ENCODE results near the gene WNK2. TPM values are rescaled to one million over a fixed set of nuclear protein-coding genes. Genes with fewer than 3 reads are reported as not detected.
A peak's percentile ranks its signal among the peaks of the same experiment; 100 is the strongest.

WNK2 gene
- total RNA-seq (2012; rRNA removed) (not detected in 2 replicates), polyA plus RNA-seq (2012; rRNA removed) (not detected in 2 replicates), Bru-seq, nascent RNA (percentile 4 among the genes with signal in this experiment), BruChase-seq, experiment 1, labeled RNA remaining after a 6-hour chase (percentile 4 among the genes with signal in this experiment), BruChase-seq, experiment 2, labeled RNA remaining after a 2-hour chase (percentile 8 among the genes with signal in this experiment)
- 0.01 TPM in 1 of 2 replicates, not detected in the other for polyA plus RNA-seq (2012; cell fraction: cytosol; rRNA removed)
- not detected in 2 replicates for polyA plus RNA-seq (2012; cell fraction: nucleus; rRNA removed; ENCODE audit: low replicate concordance)
- long read RNA-seq = 0 reads

GRCh38 chr9:93183663-93184431, at the start of gene WNK2:
TSS of gene WNK2 (plus strand) at chr9:93184139. CDS start at chr9:93184930, 791 bp downstream.
- in situ Hi-C loops (cut with MboI; ENCODE audit: low sequenced_read_pairs) (no loop called here), intact Hi-C loops (cut with micrococcal nuclease) (no loop called here), dilution Hi-C loops (cut with HindIII; ENCODE audit: low sequenced_read_pairs, unreplicated experiment) (no loop called here)
- Histone ChIP-seq H3K79me1 (ENCODE audit: low read depth in 1 of 2, low read length in 2 of 2) (no peaks in the 10 kb centered on the region), H3K9ac (ENCODE audit: low read depth, low read length) (no peak within 1 kb of the TSS), H4K20me1 (ENCODE audit: insufficient read depth, low read length) (no peaks in the 10 kb centered on the region), H4K5ac (ENCODE audit: low read depth, low read length) (no peak within 1 kb of the TSS), H2BK15ac (ENCODE audit: low read depth, low read length) (no peak within 1 kb of the TSS), H3K9me3 (ENCODE audit: control insufficient read depth, insufficient read depth, low read length) (no peaks in the 10 kb centered on the region), H2AK5ac (ENCODE audit: low read depth, low read length) (no peak within 1 kb of the TSS), H3K14ac (replicated peaks; ENCODE audit: low read depth, low read length) (no peak within 1 kb of the TSS), H3K27me3 (ENCODE audit: control insufficient read depth, insufficient read depth, low read length) (peaks cover 72% of the 10 kb centered on the region), H3K9me1 (ENCODE audit: insufficient read depth, low read length) (no peaks in the 10 kb centered on the region), H2BK120ac (ENCODE audit: low read depth, low read length) (no peak within 1 kb of the TSS), H3K4me1 (ENCODE audit: control insufficient read depth, insufficient read depth, low read length) (no peaks in the 10 kb centered on the region), H3K4me2 (ENCODE audit: low read depth, low read length) (peak within 1 kb of the TSS; percentile 45; the same call in 1 of the 2 replicates), H3K18ac (ENCODE audit: low read depth, low read length) (no peak within 1 kb of the TSS), H3K56ac (ENCODE audit: extremely low read depth, insufficient read depth, low read length) (no peak within 1 kb of the TSS), H3K23ac (ENCODE audit: low read depth, low read length) (no peak within 1 kb of the TSS), H2AFZ (replicated peaks; ENCODE audit: low read length, poor library complexity) (peak within 1 kb of the TSS; percentile 79), H3K4ac (ENCODE audit: low read depth, low read length) (no peak within 1 kb of the TSS), H2AK9ac (replicated peaks; ENCODE audit: low read depth, low read length, poor library complexity) (peak within 1 kb of the TSS; percentile 50), H4K8ac (ENCODE audit: low read depth in 2 of 2, low read length in 2 of 2) (no peak within 1 kb of the TSS), H2BK20ac (ENCODE audit: low read depth, low read length) (no peak within 1 kb of the TSS), H3K27ac (ENCODE audit: insufficient read depth, low read length) (no peak within 1 kb of the TSS), H2BK5ac (ENCODE audit: low read depth, low read length, poor library complexity, severe bottlenecking) (no peak within 1 kb of the TSS), H3K4me3 (ENCODE audit: insufficient read depth, low read depth, low read length) (no peak within 1 kb of the TSS; the same call in 1 of the 2 replicates), H4K91ac (ENCODE audit: insufficient read depth, low read depth, low read length) (no peak within 1 kb of the TSS), H3K36me3 (ENCODE audit: control insufficient read depth, insufficient read depth, low read length) (no peaks in the 10 kb centered on the region)
- POLR2A ChIA-PET (ENCODE audit: unreplicated experiment) = no interaction called here
- WGBS, 2 experiments (ENCODE audit: extremely low coverage in 2 of 2, insufficient read length in 1 of 2) = 4% methylated on average over 28 of the region's 82 CpGs; no CpG with 5 or more reads in 1 of the 2 experiments
- no peak for TF ChIP-seq SMC3 (IDR thresholded peaks at IDR 0.05; ENCODE audit: low read depth, low read length)
- no peak for TF ChIP-seq ELK1 (IDR thresholded peaks at IDR 0.05; ENCODE audit: borderline replicate concordance, low read depth, low read length)
- TF ChIP-seq CTCF (conservative IDR thresholded peaks at IDR 0.05; ENCODE audit: low read depth, low read length) = no peak
- no peak for TF ChIP-seq BHLHE40 (IDR thresholded peaks at IDR 0.05; ENCODE audit: low read depth, low read length)
- no peak for TF ChIP-seq FOS (IDR thresholded peaks at IDR 0.05; ENCODE audit: low read depth, low read length)
- TF ChIP-seq MAFK (IDR thresholded peaks at IDR 0.05; ENCODE audit: low read depth, low read length) = no peak
- TF ChIP-seq RAD21 (IDR thresholded peaks at IDR 0.05; ENCODE audit: low read length) = no peak
- TF ChIP-seq RFX5 (IDR thresholded peaks at IDR 0.05; ENCODE audit: low read depth, low read length) = no peak
- DNase-seq (no peak), ATAC-seq (ENCODE audit: low read depth) (peak; percentile 63)
- no TSS peak for BruUV-seq (replicated peaks)
- CTCF ChIA-PET = no interaction called here

All from IMR-90 (cell line).